Kidney (tissue), 22 donors: ENCODE measurements around the gene UROS. TPM values are rescaled to one million over a fixed set of nuclear protein-coding genes. Genes with fewer than 3 reads are reported as not detected.
A peak's percentile ranks its signal among the peaks of the same experiment; 100 is the strongest.

ENCODE experiments used
- DNase-seq, 5 donors: peaks; one replicate each; pipeline ENCODE4 v3.0.0-alpha.2; 2013 to 2020
- FAIRE-seq: peaks from 2 replicates; lab custom pipeline; 2012; peaks lifted over from hg19 to GRCh38; lab: Jason Lieb, UNC
- H3K27ac ChIP-seq, 2 donors: one replicate each; pipeline ENCODE4 v1.7.0; 2013; ENCODE audit warnings: low read depth in 2 of 2, low read length in 2 of 2, inconsistent platforms in 1 of 2
- H3K27me3 ChIP-seq: one replicate; pipeline ENCODE4 v1.7.1; 2013; ENCODE audit warnings: low read length, inconsistent platforms; ENCODE audit not compliant: control insufficient read depth, insufficient read depth
- H3K36me3 ChIP-seq, 3 donors: one replicate each; pipeline versions ENCODE4 v1.7.0 to v1.7.1; 2013; ENCODE audit warnings: low read length in 3 of 3, control low read depth in 1 of 3, inconsistent platforms in 1 of 3; ENCODE audit not compliant: insufficient read depth in 3 of 3, control insufficient read depth in 2 of 3
- H3K4me1 ChIP-seq, 3 donors: one replicate each; pipeline versions ENCODE4 v1.7.0 to v1.7.1; 2013; ENCODE audit warnings: low read length in 3 of 3, inconsistent platforms in 1 of 3, low read depth in 1 of 3; ENCODE audit not compliant: control insufficient read depth in 2 of 3, insufficient read depth in 2 of 3
- H3K4me3 ChIP-seq, 3 donors: one replicate each; pipeline versions ENCODE4 v1.7.0 to v1.8.1; 2013; ENCODE audit warnings: low read length in 3 of 3, control low read depth in 1 of 3, inconsistent platforms in 1 of 3
- H3K9ac ChIP-seq, 3 donors: one replicate each; pipeline versions ENCODE4 v1.7.0 to v1.7.1; 2013; ENCODE audit warnings: low read length in 3 of 3, control low read depth in 1 of 3, inconsistent platforms in 1 of 3
- H3K9me3 ChIP-seq, 3 donors: one replicate each; pipeline versions ENCODE4 v1.7.0 to v1.7.1; 2013; ENCODE audit warnings: low read length in 3 of 3, control low read depth in 1 of 3, inconsistent platforms in 1 of 3; ENCODE audit not compliant: control insufficient read depth in 2 of 3, insufficient read depth in 1 of 3
- CTCF ChIP-seq: IDR thresholded peaks from 3 replicates; pipeline ENCODE4 v1.5.1; 2012; ENCODE audit warnings: mild to moderate bottlenecking, moderate library complexity, borderline replicate concordance; ENCODE audit not compliant: insufficient read depth; ENCODE audit errors: extremely low read depth
- intact Hi-C: fragments of 100-400 bp; cut with DNase I; formaldehyde crosslinking; loops from one replicate; pipeline ENCODE4 v1.11.1; 2022
- long read RNA-seq, 10 donors: library from polyadenylated mRNA in 1 of 10; unstranded in 1 of 10; transcript quantifications; one replicate each; pipeline ENCODE4 v2.0.0 and lab custom pipeline, GENCODE V29; 2021 to 2026
- polyA plus RNA-seq: library from polyadenylated mRNA; stranded (reverse); fragments of 350-450 nt; fragmentation: Illumina TruSeq; extraction: RNeasy Lipid Tissue Mini Kit (QIAGEN cat#74804); gene quantifications from one replicate; pipeline ENCODE4 v1.2.3, GENCODE V29; 2014; ENCODE audit warnings: low read depth, low replicate concordance; ENCODE audit not compliant: insufficient read depth
- total RNA-seq: library from RNA; stranded (reverse); fragmentation: NEBNext Ultra II Directional; extraction: Animal tissue kit (Norgen Biotek cat#: 25700); gene quantifications from one replicate; pipeline ENCODE4 v1.2.1, GENCODE V29; 2021
- donor health status: control.
- donor health status: control.
- donor health status: control.
- donor health status: control.
- donor health status: control.
- donor health status: DM: yes; HTN: yes; CAD: no.
- donor health status: Normal renal cell carcinoma (clear cell type).

UROS gene
- total RNA-seq, result 42.1 TPM
- 81.7 TPM for polyA plus RNA-seq
- long read RNA-seq, donor 1, transcript UROS-204 (10 exons, 1,342 nt), result major isoform, 7 of 7 reads
- long read RNA-seq, donor 1, partial matches to known transcripts, result 0 of 7 reads
- long read RNA-seq, donor 1, other reads (novel, unspliced or antisense), result 0 of 7 reads
- long read RNA-seq, donor 2, transcript UROS-204 (10 exons, 1,342 nt), result major isoform, 13 of 15 reads
- long read RNA-seq, donor 2, partial matches to known transcripts, result 0 of 15 reads
- long read RNA-seq, donor 2, other reads (novel, unspliced or antisense), result 0 of 15 reads
- long read RNA-seq, donor 3, transcript UROS-204 (10 exons, 1,342 nt), result major isoform, 10 of 101 reads
- long read RNA-seq, donor 3, partial matches to known transcripts, result 56 of 101 reads
- long read RNA-seq, donor 3, other reads (novel, unspliced or antisense), result 34 of 101 reads
- long read RNA-seq, donor 4, transcript UROS-204 (10 exons, 1,342 nt), result major isoform, 5 of 5 reads
- long read RNA-seq, donor 4, partial matches to known transcripts, result 0 of 5 reads
- long read RNA-seq, donor 4, other reads (novel, unspliced or antisense), result 0 of 5 reads
- long read RNA-seq, donor 5, result 0 reads
- long read RNA-seq, donor 6, transcript UROS-204 (10 exons, 1,342 nt), result major isoform, 5 of 11 reads
- long read RNA-seq, donor 6, partial matches to known transcripts, result 0 of 11 reads
- long read RNA-seq, donor 6, other reads (novel, unspliced or antisense), result 0 of 11 reads
- long read RNA-seq, donor 7, transcript UROS-204 (10 exons, 1,342 nt), result major isoform, 20 of 42 reads
- long read RNA-seq, donor 7, partial matches to known transcripts, result 0 of 42 reads
- long read RNA-seq, donor 7, other reads (novel, unspliced or antisense), result 21 of 42 reads
- long read RNA-seq, donor 8, transcript UROS-204 (10 exons, 1,342 nt), result major isoform, 10 of 12 reads
- long read RNA-seq, donor 8, partial matches to known transcripts, result 0 of 12 reads
- long read RNA-seq, donor 8, other reads (novel, unspliced or antisense), result 0 of 12 reads
- long read RNA-seq, donor 9, transcript UROS-204 (10 exons, 1,342 nt), result major isoform, 8 of 15 reads
- long read RNA-seq, donor 9, partial matches to known transcripts, result 7 of 15 reads
- long read RNA-seq, donor 9, other reads (novel, unspliced or antisense), result 0 of 15 reads
- long read RNA-seq, donor 10, transcript UROS-204 (10 exons, 1,342 nt), result major isoform, 8 of 220 reads
- long read RNA-seq, donor 10, partial matches to known transcripts, result 190 of 220 reads
- long read RNA-seq, donor 10, other reads (novel, unspliced or antisense), result 21 of 220 reads

GRCh38 chr10:125822878-125823662, at the start of gene UROS, which contains the start of gene BCCIP:
Gene UROS, minus strand, starts transcription at chr10:125823258. Its CDS starts 6,759 bp downstream, at chr10:125816499.
Gene BCCIP, plus strand, starts transcription at chr10:125823546. Its CDS starts 12 bp downstream, at chr10:125823558.
- no peak for TF ChIP-seq CTCF
- intact Hi-C loops, result no loop called here
- peaks cover 0 to 18% (median 15%) of the 10 kb centered on the region in 3 donors for H3K4me1 ChIP-seq

GRCh38 chr10:125871338-125871737, 48.3 kb upstream of the UROS start:
- H3K27me3 ChIP-seq, result no peaks in the 10 kb centered on the region
- H3K4me3 ChIP-seq, result no peak overlapping the region
- H3K36me3 ChIP-seq, result peaks cover 0 to 7% (median 7%) of the 10 kb centered on the region in 3 donors
- H3K9me3 ChIP-seq, result peaks cover 0 to 8% (median under 1%) of the 10 kb centered on the region in 3 donors
- peak in 2 of 5 donors; percentile 14 to 22 for DNase-seq
- no peak overlapping the region for H3K9ac ChIP-seq
- intact Hi-C loops, result no loop called here
- H3K27ac ChIP-seq, result no peak overlapping the region
- no peaks in the 10 kb centered on the region for H3K4me1 ChIP-seq
- no peak for FAIRE-seq
- TF ChIP-seq CTCF, result no peak

More at GRCh38 chr10:125822878-125823662, at the start of gene UROS, which contains the start of gene BCCIP:
- H3K27ac ChIP-seq, result peak within 1 kb of the TSS; percentile 97 to 99
- H3K9me3 ChIP-seq, result no peaks in the 10 kb centered on the region
- DNase-seq (peak; percentile 90 to 97 (median 95)), FAIRE-seq (no peak)
- H3K4me3 ChIP-seq, result peak within 1 kb of the TSS; percentile 98 to 100 (median 99)
- H3K27me3 ChIP-seq, result no peaks in the 10 kb centered on the region
- H3K9ac ChIP-seq, result peak within 1 kb of the TSS; percentile 90 to 100 (median 94)
- H3K36me3 ChIP-seq, result peaks cover 2 to 10% (median 2%) of the 10 kb centered on the region in 3 donors
